HG03558 (cell line): Measurements from ENCODE around the gene KRT4.
"Not testable (repeated sequence)": the region's sequence is repeated elsewhere in the genome, so short reads cannot be mapped to it uniquely, and the experiment has no call there.

Source experiments
- ATAC-seq: cut with Tn5 transposase; IDR thresholded peaks from one replicate; pipeline ENCODE4 v1.9.1; 2021; ENCODE audit warnings: moderate number of reproducible peaks; ENCODE audit not compliant: unreplicated experiment; ENCODE audit errors: extremely low read depth

The KRT4 gene

GRCh38 chr12:52795694-52796428 is 18.1 kb downstream of the KRT4 start, which contains the start of gene KRT3:
Gene KRT3, minus strand, starts transcription at chr12:52796117. Its CDS starts 75 bp downstream, at chr12:52796042.
- no peak for ATAC-seq

- ATAC-seq: not testable (repeated sequence)
Observed at GRCh38 chr12:52795332-52795674, 18.6 kb downstream of the KRT4 start.

GRCh38 chr12:52794479-52795331 is 19.2 kb downstream of the KRT4 start:
- no peak for ATAC-seq

- ATAC-seq: no peak
Observed at GRCh38 chr12:52792185-52793029, 21.5 kb downstream of the KRT4 start.

DNA sequence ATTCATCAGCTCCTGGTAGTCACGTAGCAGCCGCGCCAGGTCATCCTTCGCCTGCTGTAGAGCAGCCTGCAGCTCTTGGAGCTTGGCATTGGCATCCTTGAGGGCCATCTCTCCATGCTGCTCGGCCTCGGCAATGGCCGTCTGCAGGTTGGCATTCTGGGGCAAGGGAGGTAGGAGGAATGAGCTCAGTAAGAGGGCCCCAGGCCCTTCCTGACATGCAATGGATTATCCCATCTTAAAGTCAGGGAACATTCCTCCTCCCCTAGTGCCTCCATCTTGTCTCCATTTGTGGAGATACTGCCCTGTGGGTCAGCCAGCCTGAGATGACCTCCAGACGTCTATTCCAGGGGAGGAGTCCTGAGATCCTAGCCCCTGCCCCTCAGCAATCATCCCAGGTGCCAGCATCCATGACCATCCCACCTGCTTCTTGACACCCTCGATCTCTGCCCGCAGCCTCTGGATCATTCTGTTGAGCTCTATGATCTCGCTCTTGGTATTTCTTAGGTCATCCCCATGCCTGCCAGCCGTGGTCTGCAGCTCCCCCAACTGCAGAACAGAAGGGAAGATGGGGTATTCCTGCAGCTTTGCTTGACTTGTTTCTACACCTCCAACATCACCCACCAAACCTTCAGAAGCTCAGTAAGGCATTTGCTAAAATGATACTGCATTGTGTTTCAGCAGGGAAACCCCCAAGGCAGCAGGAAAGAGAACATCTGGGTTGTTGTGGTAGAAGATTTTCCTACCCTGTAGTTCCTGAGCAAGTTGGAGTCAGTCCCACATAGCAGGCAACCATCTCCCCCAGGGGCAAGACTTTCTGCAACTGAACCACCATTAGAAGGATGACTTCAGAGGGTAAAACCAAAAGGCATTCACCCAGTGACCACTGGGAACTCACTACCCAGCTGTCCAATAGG is 22.4 kb downstream of the KRT4 start:
- no peak for ATAC-seq

DNA sequence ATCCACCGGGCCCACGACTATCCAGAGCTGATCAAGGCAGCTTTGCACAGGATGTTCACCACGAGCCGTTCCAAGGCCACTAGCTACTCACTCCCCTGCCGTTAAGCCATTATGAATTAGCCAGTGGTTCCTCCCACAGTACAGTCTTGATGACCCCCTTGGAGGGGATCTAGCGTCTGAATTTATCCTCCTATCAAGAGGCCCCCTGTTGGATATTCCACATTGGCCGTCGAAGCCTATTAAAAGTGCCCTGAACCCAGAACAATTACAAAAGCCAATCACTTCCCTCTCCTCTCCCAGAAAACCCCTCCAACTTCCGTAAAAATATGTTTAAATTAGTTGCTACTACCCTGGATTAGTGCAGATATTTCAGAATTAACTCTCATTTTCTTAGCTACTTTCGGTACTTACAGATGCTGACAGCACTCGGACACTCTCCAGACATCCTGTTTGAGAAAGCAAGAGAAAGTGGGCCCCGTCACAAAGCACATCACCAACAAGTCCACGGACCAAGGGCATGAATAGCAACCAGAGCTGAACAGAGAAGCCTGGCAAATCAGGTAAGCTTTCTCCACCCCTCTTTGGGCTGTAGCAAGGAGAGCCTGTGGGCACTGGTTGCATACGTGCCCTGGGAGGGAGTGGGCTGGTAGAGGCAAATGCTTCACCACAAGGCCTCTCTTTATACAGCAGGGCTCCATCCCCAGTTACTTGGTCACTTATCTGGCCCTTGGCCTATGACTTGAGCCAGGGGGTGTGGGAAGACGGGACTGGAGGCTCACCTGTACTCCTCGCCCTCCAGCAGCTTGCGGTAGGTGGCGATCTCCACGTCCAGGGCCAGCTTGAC is 23.3 kb downstream of the KRT4 start:
- no peak for ATAC-seq

GRCh38 chr12:52789637-52790426 is 24.1 kb downstream of the KRT4 start:
- ATAC-seq: no peak

GRCh38 chr12:52788876-52789636 is 24.9 kb downstream of the KRT4 start:
- ATAC-seq: no peak

DNA sequence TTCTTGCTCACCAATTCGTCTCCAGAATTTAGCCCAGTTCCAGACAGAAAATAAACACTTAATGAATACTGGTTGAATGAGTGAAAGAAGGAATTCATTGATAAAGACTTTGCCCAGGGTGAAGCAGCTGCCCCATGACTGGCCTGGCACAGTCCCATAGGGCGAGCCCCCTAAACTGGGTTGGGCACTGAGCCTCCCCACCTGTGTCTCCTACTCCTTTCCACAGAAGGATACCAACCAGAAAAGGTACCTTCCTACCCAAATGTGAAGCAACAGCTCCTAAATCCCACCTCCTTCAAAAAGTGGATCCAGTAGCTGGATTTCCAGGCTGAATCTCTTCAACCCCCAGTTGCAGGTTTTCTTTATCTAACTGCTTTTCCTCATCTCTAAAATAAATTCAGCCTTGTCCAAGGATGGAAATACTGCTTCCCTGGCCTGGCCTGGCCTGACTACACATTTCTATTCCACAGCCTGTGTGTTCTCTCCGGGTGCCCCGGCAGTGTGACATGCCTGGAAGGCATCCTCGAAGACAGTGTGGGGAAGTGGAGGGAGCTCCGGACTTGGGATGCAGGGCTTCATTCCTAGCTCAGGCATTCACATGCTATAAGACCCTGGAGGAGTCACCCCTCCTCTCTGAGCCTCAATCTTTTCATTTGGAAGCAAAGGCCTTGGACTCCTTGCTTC is 25.6 kb downstream of the KRT4 start:
- no peak for ATAC-seq

DNA sequence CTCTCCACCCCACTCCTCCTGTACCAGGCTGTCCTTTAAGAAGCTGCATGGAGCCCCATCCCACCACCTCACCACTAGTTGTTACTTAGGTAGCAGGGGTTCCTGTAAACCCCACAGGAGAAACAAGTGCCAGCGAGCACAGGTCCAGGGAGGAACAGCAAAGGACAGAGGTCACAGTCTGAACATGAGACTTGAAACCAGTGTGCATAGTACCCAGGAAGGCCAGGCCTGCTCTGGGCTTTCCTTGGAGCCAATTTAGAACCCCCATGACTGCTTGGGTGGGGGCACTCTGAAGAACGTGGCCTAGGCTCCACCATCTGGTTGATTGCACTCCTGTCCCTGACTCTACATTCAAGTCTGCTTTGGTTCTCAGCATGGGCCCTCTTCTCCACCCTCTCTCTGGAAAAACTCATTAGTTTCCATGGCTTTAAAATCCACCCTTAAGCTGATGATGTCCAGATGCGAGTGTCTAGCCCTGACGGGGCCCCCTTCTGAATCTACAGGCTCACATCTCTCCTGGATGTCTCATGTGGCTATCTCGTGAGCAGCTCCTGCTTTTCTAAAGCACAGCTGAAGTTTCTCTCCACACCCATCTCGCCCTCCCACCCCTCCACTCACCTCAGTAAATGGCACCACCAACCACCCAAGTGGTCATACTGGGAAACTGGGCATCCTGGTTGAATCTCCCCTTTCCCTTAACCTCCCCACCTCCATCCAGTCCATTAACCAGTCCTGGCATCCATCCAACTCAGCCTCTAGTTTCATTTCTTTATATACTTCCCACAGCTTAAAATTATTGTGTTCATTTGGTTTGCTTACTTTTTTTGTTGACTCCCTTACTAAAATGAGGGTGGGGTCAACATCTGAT is 26.4 kb downstream of the KRT4 start:
- ATAC-seq: no peak

- no peak for ATAC-seq
Observed at GRCh38 chr12:52784909-52785308, 29.0 kb downstream of the KRT4 start.

GRCh38 chr12:52783563-52784316 is 30.2 kb downstream of the KRT4 start:
- no peak for ATAC-seq

GRCh38 chr12:52782502-52782901 is 31.4 kb downstream of the KRT4 start:
- no peak for ATAC-seq

GRCh38 chr12:52781399-52782082 is 32.4 kb downstream of the KRT4 start:
- no peak for ATAC-seq

DNA sequence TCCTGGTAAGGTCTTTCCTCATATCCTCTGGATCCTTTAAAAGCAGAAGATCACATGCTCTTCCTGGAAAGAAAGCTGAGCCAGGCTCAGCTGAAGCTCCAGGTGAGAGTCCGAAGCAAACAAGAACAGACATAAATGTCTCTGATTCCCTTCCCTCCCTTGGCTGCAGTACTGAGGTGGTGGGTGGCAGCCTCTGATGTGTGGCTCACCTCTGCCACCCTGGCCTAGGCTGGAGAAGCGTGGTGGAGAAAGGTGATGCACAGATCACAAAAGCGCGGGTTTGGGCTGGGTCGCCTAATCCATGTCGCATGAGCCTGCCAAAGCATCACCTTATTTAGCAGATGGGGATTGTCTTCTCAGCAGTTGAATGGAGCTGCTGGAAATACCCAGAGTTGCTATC is 34.0 kb downstream of the KRT4 start:
- ATAC-seq: no peak
